Brain microvascular endothelial cell (primary cell): Measurements from ENCODE around the gene SS18L1.

Experiments used
- DNase-seq: peaks from one replicate; pipeline ENCODE4 v3.0.0-alpha.2; 2020
- H3K27ac ChIP-seq: fragments of 250-450 bp; sonication (Bioruptor Pico); 2 replicates; pipeline ENCODE4 v1.5.1; 2020; ENCODE audit warnings: mild to moderate bottlenecking, moderate library complexity
- H3K27me3 ChIP-seq: fragments of 250-450 bp; sonication (Bioruptor Pico); replicated peaks from 2 replicates; pipeline ENCODE4 v1.5.1; 2020; ENCODE audit warnings: mild to moderate bottlenecking
- H3K36me3 ChIP-seq: fragments of 250-450 bp; sonication (Bioruptor Pico); replicated peaks from 2 replicates; pipeline ENCODE4 v1.5.1; 2020; ENCODE audit warnings: mild to moderate bottlenecking
- H3K4me3 ChIP-seq: 2 replicates; pipeline ENCODE4 v1.5.1; 2011; ENCODE audit warnings: low read depth, mild to moderate bottlenecking, control low read depth, low read length, moderate library complexity
- CTCF ChIP-seq: IDR thresholded peaks from 2 replicates; pipeline ENCODE4 v1.5.1; 2011; ENCODE audit warnings: low read depth, mild to moderate bottlenecking, moderate library complexity, low read length, control low read depth, inconsistent platforms; ENCODE audit errors: missing control alignments
- in situ Hi-C: cut with HindIII; loops from 2 replicates; pipeline ENCODE4 v1.10.0; 2017; ENCODE audit warnings: low sequenced_read_pairs, low pct_ligation_motif_present

SS18L1 gene

GRCh38 chr20:62160876-62161275, 17.3 kb downstream of the SS18L1 start:
- H3K36me3 ChIP-seq, result peaks cover 28% of the 10 kb centered on the region
- H3K4me3 ChIP-seq, result no peak overlapping the region
- in situ Hi-C loops, result no loop called here
- no peak overlapping the region for H3K27ac ChIP-seq
- TF ChIP-seq CTCF, result no peak
- no peaks in the 10 kb centered on the region for H3K27me3 ChIP-seq
- no peak for DNase-seq

GRCh38 chr20:62161347-62161746, 17.8 kb downstream of the SS18L1 start:
- peaks cover 31% of the 10 kb centered on the region for H3K36me3 ChIP-seq

GRCh38 chr20:62162765-62163484, 19.4 kb downstream of the SS18L1 start:
- no peak for TF ChIP-seq CTCF
- H3K27me3 ChIP-seq, result no peaks in the 10 kb centered on the region
- in situ Hi-C loops, result no loop called here
- peaks cover 31% of the 10 kb centered on the region for H3K36me3 ChIP-seq
- H3K27ac ChIP-seq, result no peak overlapping the region
- no peak for DNase-seq
- no peak overlapping the region for H3K4me3 ChIP-seq

More at GRCh38 chr20:62161347-62161746, 17.8 kb downstream of the SS18L1 start:
- no peak for TF ChIP-seq CTCF
- no peak overlapping the region for H3K4me3 ChIP-seq
- DNase-seq, result peak; percentile 62
- in situ Hi-C loops, result no loop called here
- peak overlapping the region; percentile 18 for H3K27ac ChIP-seq
- H3K27me3 ChIP-seq, result no peaks in the 10 kb centered on the region

GRCh38 chr20:62163485-62163865, 19.9 kb downstream of the SS18L1 start:
- Histone ChIP-seq H3K36me3 (peaks cover 37% of the 10 kb centered on the region), H3K27me3 (no peaks in the 10 kb centered on the region), H3K27ac (no peak overlapping the region), H3K4me3 (no peak overlapping the region)
- no peak for TF ChIP-seq CTCF
- no peak for DNase-seq
- in situ Hi-C loops, result no loop called here

GRCh38 chr20:62163986-62164762, 20.6 kb downstream of the SS18L1 start:
- Histone ChIP-seq H3K36me3 (peaks cover 42% of the 10 kb centered on the region), H3K4me3 (no peak overlapping the region), H3K27me3 (no peaks in the 10 kb centered on the region), H3K27ac (no peak overlapping the region)
- no peak for TF ChIP-seq CTCF
- DNase-seq, result no peak
- in situ Hi-C loops, result no loop called here
